GOT3 (cell line): ENCODE results near the gene RNASEL.
"Not testable (repeated sequence)": the region's sequence is repeated elsewhere in the genome, so short reads cannot be mapped to it uniquely, and the experiment has no call there.

ENCODE experiments used
- DNase-seq: peaks from one replicate; lab custom pipeline; 2025; ENCODE audit warnings: mixed read lengths; lab: John Stamatoyannopoulos, UW

Gene RNASEL

DNA sequence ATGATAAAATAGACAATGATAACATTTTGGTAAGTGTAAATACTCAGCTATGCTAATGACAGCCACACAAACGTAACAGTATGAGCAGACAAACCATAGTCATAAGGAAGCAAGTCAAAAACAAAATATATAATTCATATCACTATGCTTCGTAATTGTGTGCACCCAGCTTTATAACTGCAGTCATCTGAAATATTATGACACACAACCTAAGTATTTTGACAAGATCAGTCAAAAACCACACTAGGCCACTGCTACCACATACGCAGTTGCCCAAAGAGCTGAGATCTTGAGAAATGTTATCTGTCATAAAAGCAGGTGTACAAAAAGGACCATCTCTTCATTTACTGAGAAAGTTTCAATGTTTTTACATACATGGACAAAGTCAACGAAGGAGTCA, 26.0 kb downstream of the RNASEL start:
- no peak for DNase-seq

DNA sequence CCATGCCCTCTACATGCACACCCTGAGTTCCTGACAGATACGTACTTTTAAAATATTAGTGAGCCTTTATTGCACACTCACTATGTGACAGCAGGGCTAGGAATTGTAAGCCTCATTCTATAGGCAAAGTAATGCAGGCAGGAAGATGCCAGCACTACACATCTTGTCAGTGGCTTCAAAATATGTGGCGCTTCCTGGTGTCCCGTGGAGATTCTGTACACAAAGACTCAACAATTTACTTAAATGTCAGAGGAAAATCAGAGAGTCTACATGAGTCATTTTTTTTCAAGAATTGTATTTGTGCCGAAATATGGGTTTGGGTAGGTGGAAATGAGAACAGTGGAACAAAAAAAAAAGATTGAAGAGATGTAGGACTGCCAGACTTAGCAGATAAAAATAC, 27.6 kb downstream of the RNASEL start:
- no peak for DNase-seq

- no peak for DNase-seq
Measured at GRCh38 chr1:182560392-182560984, 28.6 kb downstream of the RNASEL start.

DNA sequence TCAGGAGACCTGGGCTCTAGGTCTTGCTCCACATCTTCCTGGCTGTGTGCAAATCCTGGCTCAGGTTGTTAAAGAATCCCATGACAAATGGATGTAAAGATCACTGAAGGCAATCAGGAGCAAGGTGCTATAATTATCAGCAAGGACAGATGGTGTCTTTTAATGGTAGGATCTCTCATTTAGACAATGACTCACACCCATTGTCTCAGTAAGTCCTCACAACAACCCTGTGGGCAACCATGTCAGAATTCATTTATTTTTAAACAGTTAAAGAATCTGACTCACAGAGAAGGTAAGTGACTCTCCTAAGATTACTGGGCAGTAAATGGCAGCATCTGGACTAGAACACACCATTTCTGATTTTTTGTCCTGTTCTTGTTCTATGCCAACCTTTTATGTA, 32.8 kb downstream of the RNASEL start:
- no peak for DNase-seq

DNA sequence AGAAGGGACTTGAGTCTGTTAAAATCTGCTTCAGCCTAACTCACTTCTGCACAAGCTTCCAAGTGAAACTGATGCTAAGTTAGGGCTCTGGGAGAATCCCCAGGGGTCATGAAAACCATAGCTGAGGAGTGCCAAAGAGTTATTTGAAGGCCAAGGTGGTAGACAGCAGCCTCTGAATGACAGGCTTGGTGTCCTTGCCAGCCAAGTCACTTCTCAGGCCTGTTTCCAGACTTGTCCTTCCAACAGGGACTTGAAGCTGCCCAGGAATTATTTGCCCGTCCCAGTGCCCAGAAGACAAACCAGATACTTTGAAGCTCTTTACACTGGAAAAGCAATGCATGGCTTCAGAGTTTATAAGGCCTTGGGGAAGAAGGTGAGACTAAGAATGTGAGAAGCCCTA, 33.6 kb downstream of the RNASEL start:
- no peak for DNase-seq

- no peak for DNase-seq
Measured at GRCh38 chr1:182552527-182552926, 36.5 kb downstream of the RNASEL start.

GRCh38 chr1:182549811-182550210, 39.2 kb downstream of the RNASEL start:
- DNase-seq = no peak

DNA sequence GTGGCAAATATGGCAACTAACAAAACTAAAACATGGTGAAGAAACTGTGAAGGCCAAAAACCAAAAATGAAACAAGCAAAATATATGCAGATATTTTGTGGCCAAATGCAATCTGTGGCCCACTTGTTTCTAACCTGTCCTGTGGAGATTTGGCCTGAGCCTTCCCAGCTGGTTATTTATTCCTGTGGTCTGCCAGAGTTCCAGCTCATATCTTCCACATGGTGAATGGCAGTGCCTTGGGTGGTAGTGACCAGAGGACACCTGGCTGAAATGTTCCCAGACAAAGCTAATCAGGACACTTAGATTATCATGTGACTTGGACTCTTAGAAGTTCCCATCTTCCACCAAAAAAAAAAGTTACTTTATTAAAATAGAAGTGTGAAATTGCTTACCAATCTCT, 39.7 kb downstream of the RNASEL start:
- DNase-seq = no peak

- DNase-seq = no peak
Measured at GRCh38 chr1:182533896-182534295, 55.2 kb downstream of the RNASEL start.

DNA sequence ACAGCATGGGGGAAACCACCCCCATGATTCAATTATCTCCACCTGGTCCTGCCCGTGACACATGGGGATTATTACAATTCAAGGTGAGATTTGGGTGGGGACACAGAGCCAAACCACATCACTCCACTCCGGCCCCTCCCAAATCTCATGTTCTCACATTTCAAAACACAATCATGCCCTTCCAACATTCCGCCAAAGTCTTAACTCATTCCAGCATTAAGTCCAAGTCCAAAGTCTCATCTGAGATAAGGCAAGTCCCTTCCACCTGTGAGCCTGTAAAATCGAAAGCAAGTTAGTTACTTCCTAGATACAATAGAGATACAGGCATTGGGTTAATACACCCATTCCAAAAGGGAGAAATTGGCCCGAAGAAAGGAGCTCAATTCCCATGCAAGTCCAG, 60.9 kb downstream of the RNASEL start:
- not testable (repeated sequence) for DNase-seq

- DNase-seq = no peak
Measured at GRCh38 chr1:182527680-182528079, 61.4 kb downstream of the RNASEL start.

DNA sequence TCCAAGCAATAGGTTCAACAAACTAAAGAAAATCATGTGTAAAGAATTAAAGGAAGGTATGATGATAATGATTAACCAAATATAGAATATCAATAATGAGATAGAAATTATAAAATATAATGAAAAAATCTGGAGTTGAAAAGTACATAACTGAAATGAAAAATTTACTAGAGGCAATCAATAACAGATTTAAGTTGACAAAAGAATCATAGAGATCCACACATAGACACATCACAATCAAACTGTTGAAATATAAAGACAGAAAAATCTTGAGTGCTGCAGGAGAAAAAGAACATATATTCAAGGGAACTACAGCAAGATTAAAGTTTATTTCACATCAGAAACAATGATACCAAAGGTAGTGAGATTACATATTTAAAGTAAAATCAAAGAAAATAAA, 63.7 kb downstream of the RNASEL start:
- DNase-seq = no peak
